Measurements from ENCODE around the gene SRRM2. TPM values are rescaled to one million over a fixed set of nuclear protein-coding genes. Genes with fewer than 3 reads are reported as not detected.

The SRRM2 gene
- polyA plus RNA-seq (2014; cell fraction: cytosol; rRNA removed): 30.2 and 43.2 TPM in 2 replicates
- polyA plus RNA-seq (2014; cell fraction: nucleus; rRNA removed): 483 and 895 TPM in 2 replicates

DNA sequence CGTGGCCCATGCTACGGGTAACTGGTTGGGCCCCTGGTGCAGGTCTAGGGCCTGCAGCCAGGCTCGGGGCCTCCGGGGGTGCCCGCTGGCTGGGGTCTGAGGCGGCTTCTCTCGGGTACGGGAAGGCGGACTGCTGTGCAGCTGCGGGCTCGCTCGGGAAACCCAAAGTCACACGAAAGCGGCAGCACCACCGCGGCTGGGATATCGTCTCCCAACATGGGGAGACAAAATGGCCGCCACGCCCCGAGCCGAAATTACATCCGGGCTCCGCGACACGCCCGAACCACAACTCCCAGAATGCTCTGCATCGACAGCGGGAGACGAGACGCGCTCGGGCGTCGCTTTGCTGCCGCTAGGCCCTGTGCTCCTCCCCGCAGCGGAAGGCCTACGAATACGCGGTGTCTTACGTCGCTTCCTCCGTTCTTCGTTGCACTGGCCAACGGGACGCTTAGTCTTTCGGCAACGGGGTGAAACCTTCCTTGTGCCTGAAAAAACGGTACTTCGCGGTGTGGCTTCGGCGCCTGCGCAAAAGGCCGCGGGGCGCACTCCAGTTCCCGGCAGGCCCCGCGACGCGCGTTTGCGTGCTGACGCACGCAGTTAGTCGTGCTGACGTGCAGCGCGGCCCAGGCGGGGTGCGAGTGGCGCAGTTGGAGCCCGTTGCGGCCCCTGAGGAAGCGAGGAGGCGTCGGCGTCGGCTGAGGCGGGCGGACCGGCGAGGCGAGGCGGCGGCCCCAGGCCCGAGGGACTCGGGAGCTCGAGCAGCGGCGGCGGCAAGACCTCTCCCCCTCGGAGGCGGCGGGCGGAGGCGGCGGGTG is at the start of gene SRRM2:
SRRM2 (plus strand) TSS at position 604 of the 815 bp plus-strand sequence. CDS start 3,727 bp downstream, outside the sequence.
- DNase-seq (ENCODE audit: low spot score): peak; percentile 98

DNA sequence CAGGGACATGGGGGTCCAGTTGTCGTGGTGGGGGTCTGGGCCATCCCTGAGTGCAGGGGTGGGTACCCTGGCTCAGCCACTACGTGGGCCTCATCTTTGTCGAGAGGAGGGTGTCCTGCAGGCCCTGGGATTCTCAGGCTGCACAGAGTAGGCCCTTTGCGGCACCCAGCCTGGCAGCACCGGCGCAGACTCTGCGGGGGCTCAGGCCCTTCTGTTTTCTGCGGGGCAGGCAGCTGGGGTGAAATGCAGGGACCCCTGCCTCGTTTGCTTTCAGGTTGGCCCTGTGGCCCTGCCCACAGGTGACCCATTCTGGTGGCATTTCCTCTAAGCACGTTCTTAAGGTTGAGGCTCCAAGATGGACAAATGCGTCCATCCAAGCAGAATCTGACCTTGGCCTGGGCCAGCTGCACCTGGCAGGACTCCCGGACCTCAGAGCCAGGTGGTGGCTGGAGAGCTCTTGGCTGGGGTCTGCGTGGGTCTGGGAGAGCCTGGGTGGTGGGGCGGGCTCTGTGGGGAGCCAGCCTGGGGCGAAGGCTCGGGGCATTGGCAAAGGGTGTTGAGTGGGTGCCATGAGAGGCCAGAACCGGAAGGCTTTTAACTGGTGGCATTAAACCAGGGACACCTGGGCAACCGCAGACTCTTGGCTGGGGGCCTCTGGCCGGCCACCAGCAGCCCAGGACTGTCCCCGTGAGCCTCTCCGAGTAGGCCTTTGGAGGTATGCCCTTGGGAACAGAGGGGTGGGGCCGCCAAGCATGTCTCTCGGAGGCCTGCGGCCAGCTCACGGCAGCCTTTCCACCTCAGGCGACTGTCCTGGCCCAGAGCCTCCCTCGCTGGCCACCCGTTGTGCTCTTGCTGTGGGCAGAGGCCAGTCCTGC is 49.3 kb upstream of the SRRM2 start:
- no peak for DNase-seq (ENCODE audit: low spot score)

DNA sequence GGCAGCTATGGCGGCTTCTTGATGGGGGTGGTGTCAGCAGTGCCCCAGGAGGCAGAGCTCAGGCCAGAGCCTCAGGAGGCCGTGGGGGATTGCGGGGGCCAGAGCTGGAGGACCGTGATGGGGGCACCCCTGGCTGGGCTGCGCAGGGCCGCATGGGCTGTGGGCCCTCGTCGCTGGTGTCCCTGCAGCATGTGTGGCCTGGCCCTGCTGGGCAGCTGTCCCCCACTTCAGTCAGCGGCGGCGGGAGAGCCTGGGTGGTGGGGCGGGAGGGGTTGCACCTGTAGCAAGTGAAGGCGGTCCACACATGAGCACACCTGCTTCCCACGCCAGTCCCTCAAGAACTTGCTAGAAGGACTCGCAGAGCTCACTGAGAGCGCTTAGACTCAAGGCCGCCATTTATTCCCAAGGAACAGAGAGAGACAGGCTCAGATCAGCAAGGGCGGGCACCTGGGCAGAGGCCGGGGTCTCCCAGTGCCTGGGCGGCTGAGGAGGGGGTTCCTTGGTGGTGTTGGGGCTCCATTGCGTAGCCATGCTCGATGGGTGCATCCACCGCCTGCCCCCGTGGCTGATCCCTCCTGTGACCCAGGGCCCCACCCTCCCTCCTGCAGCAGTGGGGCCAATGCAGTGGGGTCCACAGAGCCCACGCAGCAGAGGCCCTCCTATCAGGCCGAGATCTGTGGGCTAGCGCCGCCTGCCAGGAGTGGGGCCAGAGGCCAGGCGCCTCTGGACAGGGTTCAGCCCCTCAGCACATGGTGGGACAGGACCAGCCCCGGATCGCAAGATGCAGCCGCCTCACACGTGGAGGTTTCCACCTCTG is 48.1 kb upstream of the SRRM2 start:
- DNase-seq (ENCODE audit: low spot score): no peak

DNA sequence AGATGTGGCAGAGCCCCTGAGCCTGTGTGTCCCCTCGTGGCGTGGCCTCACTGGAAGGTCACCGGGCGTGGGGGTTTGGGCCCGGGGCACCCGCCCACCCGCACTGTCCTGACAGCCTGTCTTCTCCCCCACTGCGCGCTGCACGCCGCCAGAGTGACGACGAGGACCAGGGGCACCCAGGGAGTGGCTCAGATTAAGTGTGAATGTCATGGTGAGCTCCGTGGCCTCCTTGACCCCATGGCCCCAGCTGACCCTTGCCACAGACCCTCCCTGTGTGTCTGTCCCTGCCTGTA is 47.5 kb upstream of the SRRM2 start:
- no peak for DNase-seq (ENCODE audit: low spot score)

DNA sequence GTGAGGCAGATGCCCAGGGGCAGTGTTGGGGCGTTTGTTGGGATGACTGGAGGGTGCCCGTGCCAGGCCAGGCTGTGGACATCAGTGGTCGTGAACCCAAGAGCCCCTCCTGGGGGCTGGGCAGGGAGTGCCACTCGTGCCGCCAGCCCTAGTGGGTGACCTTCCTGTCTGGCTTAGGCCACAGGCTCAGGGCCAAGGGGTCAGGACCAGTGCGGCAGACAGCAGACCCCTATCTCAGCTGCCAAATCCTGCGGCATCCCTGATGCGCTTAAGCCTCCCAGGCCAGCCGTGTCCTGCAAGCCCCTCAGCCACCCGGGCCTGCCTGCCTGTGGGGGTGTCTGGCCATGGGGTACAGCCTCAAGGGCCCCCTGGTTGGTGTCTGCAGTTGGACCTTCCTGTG is 47.1 kb upstream of the SRRM2 start:
- no peak for DNase-seq (ENCODE audit: low spot score)

DNA sequence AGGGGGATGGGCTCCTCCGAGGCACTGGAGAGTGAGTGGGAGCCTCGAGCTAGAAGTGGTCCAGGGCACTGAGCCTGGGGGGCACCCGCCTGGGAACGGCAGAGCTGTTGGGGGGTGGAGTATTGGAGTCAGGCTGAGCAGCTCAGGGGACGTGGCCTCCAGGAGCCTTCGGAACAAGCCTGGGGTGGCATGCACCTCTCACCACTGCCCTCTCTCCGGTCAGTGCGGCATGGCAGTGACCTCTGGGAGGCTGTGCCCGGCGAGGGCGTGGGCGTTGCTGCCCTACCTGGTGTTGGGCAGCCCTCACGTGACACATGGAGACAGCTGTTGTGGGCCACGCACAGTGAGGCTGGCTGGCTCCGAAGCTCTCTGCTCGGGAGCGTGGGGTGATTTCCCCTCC is 46.4 kb upstream of the SRRM2 start:
- no peak for DNase-seq (ENCODE audit: low spot score)

DNA sequence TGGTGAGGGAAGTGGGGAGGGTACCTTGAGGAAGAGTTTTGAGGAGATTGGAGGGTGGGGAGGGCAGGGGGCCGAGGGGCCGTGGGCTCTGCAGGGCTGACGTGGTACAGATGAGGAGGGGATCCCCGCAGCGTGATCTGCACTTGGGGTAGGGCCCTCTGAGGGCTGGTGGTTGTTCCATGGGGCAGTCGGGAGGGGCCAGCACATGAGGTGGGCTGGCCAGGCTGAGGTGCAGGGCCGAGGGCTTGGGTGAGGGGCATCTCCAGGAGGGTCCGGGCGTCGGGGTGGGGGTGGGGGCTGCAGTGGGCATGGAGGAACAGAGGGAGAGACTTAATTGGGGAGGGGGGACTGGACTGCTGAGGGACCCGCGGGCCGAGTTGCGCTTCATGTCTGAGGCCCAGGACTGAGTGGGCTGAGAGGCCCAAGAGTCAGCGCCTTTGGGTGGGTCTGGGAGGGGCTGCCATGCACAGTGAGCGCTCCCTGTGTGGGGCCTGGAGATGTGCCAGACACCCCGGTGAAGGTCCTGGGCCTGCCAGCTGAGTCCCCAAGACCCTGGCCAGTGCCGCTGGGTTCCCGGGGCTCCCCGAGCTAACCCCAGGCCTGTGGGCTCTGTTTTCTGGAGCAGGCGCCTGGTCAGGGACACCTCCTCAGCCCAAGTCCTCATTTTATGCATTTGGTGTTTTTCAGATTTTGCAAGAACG is 45.7 kb upstream of the SRRM2 start:
- DNase-seq (ENCODE audit: low spot score): no peak

DNA sequence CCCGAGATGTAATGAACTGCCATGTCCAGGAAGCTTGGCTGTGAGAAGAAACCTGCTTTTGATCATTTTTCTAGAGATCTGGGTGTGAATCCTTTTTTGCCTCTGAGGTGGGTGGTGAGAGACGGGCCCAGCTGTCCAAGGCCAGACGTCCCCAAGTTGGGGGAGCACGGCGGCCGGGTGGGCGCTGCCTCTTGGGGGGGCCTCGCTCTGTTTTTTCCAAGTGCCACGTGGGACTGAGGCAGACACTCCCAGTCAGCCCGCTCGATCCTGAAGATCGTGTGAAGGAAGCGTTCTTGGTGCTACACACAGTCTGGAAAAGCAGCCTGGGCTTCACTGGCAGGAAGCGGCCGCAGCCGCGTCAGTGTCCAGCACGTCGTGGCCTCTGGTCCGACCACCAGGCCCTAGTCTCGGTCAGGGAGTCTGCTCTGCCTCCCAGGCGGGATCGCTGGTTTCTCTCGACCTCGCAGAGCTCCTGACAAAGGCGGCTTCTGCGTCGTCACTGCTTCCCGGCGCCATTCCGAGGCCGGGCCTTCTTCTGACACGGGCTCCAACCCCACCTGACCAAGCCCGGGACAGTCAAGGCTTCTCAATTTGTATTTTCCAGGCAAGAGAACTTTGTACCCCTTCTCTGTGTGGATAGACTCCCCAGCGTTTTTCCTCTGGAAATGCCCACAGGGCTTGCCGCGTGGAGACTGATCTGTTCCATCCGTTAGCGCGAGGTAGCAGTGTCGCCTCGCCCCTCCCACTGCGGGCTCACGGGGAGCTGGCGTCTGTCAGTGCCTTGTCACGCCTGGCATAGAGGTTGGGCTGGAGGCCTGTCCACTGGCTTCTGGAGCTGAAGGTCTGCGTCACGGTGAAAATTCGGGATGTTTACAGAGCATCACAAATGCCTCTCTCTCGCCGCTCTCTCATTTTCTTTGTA is 44.8 kb upstream of the SRRM2 start:
- no peak for DNase-seq (ENCODE audit: low spot score)

DNA sequence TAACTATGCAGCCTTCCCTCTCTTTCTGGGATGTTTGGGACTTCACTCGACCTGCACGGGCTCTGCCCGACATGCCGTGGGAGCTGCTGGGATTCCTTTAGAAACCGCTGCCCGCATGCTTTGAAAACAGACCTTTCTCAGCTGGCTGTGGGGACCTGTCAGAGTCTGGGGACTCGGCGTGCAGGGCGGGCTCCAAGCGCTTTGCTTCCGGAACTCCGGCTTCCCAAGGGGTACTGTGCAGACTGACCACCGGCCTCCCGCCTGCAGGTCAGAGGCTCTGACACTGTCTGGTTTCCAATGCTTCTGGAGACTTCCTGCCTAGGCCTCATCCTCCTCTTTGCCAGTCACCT is 44.2 kb upstream of the SRRM2 start:
- DNase-seq (ENCODE audit: low spot score): no peak

DNA sequence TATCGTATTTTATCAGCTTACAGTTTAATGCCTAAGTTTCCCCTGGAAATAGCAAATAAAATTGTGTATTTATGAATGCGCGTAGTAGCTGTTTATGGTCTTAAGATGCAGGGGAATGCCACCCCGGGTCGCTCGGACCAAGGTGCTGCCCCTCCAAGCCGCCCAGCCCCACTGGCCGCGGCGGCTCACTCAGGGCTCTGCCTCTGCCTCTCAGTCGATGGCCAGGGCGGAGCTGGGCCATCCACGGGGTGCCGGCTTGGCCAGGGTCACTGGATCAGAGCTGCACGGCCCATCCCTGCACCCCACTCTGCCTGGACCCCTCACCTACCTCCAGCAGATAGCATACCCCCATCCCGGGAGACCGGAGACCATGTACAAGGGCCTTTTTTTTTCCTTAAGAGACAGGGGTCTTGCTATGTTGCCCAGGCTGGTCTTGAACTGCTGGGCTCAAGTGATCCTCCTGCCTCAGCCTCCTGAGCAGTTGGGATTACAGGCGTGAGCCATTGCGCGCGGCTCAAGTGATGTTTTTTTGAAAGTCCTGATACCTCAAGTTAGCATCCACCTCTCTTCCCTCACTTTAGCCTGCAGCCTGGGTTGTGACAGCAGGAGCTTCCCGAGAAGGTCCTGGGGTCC is 43.4 kb upstream of the SRRM2 start:
- DNase-seq (ENCODE audit: low spot score): no peak

DNA sequence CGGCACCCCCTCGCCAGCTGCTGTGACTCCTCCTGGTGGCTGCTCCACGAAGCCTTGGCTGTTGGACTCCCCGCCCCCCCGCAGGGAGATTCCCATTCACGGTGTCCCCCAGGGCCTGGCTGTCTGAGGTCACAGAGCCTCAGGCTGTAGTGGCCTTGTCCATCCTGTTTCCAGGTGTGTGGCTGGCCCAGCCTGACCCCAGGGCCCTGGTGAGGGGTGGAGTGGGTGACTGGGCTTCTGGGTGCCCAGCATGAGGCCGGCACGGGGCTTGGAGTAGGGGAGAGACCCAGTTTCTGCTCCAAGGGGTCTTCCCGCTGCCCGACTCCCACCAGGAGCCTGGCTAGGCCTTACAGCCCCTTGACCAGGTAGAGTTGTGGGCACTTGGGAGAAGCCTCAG is 42.9 kb upstream of the SRRM2 start:
- no peak for DNase-seq (ENCODE audit: low spot score)

DNA sequence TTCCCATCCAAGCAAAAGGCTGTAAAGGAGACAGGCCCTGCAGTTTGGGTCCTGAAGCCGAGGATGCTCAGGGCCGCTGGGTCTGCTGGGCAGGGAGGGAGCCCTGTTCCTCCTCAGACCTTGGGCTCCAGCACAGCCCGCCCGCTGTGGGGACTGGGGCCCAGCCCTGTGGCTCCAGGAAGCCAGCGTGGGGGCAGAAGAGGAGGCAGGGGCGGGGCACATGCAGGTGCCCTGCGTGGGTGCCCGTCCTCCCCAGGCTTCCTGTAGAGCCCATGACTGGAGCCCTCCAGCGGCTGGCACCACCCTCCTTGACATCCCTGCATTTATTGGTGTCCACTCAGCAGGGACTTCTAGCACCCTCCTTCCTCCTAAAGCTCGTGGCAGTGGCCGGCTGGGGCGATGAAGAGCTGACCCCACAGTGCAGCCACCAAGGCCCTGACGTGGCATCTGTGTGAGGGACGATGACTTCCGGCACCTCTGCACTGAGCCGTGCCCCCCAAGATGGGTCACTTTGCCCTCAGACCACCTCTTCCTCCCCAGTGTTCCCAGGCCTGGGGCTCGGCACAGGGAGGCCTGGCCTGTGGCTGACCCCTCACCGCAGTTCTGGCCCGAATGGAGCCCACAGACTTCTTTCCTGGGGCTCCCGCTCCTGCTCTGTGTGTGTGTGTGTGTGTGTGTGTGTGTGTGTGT is 42.3 kb upstream of the SRRM2 start:
- DNase-seq (ENCODE audit: low spot score): no peak

DNA sequence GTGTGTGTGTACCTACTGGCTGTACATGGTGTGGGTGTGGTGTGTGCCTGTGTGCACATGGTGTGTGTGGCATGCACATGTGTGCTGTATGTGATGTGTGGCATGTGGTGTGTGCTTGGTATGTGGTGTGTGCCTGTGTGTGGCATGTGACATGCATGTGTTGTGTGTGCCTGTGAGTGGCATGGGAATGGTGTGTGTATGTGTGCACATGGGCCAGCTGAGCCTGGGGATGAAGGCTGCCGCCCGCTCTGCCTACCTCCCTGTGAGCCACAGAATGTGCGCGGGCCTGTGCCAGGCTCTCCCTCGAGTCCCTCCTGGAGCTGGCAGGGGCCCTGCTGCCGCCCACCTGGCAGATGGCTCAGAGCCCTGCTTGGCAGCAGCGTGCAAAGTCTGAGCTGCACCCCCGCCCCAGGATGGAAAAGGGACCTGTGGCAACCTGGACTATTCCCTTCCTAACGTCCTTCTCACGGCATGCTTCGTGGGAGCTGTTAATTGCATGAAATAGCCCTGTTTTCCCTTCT is 41.7 kb upstream of the SRRM2 start:
- DNase-seq (ENCODE audit: low spot score): no peak

DNA sequence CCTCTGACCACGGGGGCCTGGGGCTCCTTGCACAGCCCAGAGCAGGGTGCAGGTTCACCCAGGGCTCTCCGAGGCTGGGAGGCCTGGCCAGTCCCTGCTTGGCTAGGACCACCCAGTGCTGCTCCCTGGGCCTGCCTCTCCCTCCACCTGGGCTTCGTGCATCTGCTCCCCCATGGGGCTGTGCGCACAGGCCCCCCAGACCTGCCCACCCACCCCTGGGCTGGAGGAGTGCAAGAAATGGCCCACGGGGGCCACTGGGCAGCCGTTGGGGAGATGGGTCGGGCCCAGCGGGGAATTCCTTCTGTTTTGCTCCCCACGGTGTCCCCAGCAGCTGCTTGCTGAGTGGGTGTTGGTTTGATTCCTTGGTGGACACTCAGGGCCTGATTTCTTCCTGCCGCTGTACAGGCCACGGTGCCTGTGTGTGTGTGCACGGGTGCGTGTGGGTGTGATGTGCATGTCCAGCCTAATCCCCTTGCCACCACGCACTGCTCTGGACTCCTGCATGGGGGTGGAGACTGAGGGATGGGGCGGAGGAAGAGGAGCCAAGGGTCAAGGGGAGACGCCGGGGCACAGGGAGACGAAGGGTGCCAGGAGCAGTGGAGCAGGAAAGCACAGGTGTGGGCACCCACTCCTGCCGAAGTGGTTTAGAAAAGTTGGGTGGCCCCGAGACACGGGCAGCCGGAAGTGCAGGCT is 40.9 kb upstream of the SRRM2 start:
- no peak for DNase-seq (ENCODE audit: low spot score)

DNA sequence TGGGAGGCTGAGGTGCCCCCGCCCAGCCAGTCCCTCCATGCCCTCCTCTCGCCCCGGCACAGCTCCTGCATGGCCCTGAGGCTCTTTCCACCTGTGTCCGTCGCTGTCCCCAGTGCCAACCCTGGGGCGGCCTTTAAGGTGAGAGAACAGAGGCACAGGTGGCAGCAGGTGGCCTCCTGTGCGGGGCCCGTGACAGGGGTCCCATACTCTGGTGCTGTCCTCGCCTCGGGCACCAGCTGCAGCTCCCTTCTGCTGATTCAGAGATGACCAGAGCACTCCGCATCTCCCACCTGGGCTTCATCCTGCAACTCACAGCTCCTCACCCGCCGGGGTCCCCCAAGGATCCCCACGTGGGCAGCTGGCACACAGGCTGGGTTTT is 40.4 kb upstream of the SRRM2 start:
- DNase-seq (ENCODE audit: low spot score): no peak

DNA sequence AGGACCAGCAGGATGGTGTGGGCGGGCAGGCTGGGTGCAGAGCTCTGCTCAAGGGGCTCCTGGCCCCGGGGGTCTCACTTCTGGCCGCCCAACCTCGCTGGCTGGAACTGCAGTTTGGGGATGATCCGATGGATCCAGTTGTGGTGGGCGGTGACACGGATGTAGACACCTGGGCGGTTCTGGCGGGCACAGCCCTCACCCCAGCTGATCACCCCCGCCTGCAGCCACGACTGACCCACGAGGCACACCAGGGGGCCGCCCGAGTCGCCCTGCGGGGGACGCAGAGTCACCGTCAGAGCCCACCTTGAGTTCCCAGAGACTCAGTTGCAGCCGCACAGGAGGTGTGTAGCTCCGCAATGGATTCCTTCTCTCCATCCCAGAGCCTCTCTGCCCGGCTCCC is 39.9 kb upstream of the SRRM2 start:
- no peak for DNase-seq (ENCODE audit: low spot score)

DNA sequence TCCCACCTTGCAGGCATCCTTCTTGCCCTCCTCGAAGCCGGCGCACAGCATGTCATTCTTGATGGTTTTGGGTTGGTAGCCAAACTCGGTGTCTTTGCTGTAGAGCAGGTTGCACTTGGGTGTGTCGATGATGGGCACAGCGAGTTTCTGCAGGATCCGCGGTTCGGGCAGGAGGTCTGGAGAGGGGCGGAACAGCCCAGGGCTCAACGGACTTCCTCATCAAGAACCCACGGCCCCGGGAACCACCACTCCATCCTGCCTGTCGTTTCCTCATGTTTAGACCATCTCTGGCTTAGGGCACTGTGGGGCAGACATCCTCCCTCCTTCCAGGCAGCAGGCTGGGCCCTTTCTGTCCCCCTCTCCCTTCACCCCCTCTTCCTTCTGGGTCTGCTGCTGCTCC is 38.9 kb upstream of the SRRM2 start:
- no peak for DNase-seq (ENCODE audit: low spot score)

DNA sequence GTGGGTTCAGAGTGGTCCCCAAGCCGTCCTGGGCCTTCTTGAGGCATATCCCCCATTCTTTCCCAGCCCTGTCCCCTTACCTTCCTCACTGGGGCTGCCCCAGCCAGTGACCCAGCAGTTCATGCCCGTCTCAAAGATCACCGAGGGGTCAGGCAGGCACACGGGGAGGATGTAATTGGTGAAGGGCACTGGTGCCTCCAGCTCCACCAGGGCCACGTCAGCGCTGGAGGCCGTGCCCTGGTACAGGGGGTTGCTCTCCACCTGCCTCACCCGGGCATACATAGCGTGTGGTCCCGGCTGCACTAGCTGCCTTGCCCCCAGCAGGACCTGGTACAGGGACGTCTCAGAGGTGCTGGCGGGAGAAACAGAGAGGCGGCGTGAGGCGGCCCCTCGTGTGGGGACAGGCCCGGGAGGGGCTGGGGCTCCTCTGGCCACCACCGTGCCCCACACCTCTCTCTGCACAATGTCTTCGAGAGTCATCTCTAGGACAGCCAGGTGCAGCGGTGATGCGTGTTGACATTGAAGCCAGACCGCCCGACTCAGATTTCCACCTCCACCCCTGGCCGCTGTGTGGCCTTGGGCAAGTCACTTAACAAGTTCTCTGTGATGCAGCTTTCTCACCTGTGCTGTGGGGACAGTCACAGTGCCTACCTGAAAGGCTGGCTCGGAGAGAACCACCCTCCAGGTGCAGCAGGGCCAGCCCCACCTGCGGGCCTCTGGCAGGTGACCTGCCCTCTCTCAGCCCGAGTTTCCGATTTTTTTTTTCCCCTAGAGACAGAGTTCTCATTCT is 38.3 kb upstream of the SRRM2 start:
- DNase-seq (ENCODE audit: low spot score): no peak

Measured in SK-N-DZ (cell line).